Endodermal cell (in vitro differentiated cells): ENCODE measurements around the gene FBLN2. TPM values are rescaled to one million over a fixed set of nuclear protein-coding genes. Genes with fewer than 3 reads are reported as not detected.

Source experiments
- DNase-seq: peaks from one replicate; pipeline ENCODE4 v3.0.0-alpha.2; 2017
- H3K27ac ChIP-seq: 2 replicates; pipeline ENCODE4 v1.5.1; 2013; ENCODE audit warnings: mild to moderate bottlenecking, low read depth, low read length, moderate library complexity
- H3K27me3 ChIP-seq: 2 replicates; pipeline ENCODE4 v1.6.1; 2013; ENCODE audit warnings: mild to moderate bottlenecking, low read length, moderate library complexity; ENCODE audit not compliant: insufficient read depth, control insufficient read depth, poor library complexity, severe bottlenecking
- H3K36me3 ChIP-seq: 2 replicates; pipeline ENCODE4 v1.7.0; 2013; ENCODE audit warnings: mild to moderate bottlenecking, low read length, moderate library complexity; ENCODE audit not compliant: control insufficient read depth, insufficient read depth
- H3K4me1 ChIP-seq: one replicate; pipeline ENCODE4 v1.7.0; 2013; ENCODE audit warnings: low read length; ENCODE audit not compliant: control insufficient read depth, insufficient read depth
- H3K4me3 ChIP-seq: 2 replicates; pipeline ENCODE4 v1.5.1; 2013; ENCODE audit warnings: mild to moderate bottlenecking, low read length, moderate library complexity
- H3K9ac ChIP-seq: 2 replicates; pipeline ENCODE4 v1.6.1; 2013; ENCODE audit warnings: mild to moderate bottlenecking, low read length, moderate library complexity; ENCODE audit not compliant: poor library complexity, severe bottlenecking; ENCODE audit errors: extremely low read depth
- H3K9me3 ChIP-seq: 2 replicates; pipeline ENCODE4 v1.6.1; 2013; ENCODE audit warnings: mild to moderate bottlenecking, low read length, moderate library complexity; ENCODE audit not compliant: control insufficient read depth
- H3K27ac Mint-ChIP-seq: 2 replicates; pipeline ENCODE4 v1.8.0; 2020; ENCODE audit warnings: mixed read lengths
- H3K27me3 Mint-ChIP-seq: 2 replicates; pipeline ENCODE4 v1.8.0; 2021; ENCODE audit warnings: mild to moderate bottlenecking, mixed read lengths; ENCODE audit not compliant: insufficient read depth
- H3K36me3 Mint-ChIP-seq: 2 replicates; pipeline ENCODE4 v1.8.0; 2020; ENCODE audit warnings: low read depth, mixed read lengths
- H3K4me1 Mint-ChIP-seq: 2 replicates; pipeline ENCODE4 v1.8.0; 2020; ENCODE audit warnings: mixed read lengths
- H3K4me3 Mint-ChIP-seq: 2 replicates; pipeline ENCODE4 v1.8.0; 2020; ENCODE audit warnings: mild to moderate bottlenecking, moderate library complexity, mixed read lengths
- H3K9me3 Mint-ChIP-seq: 2 replicates; pipeline ENCODE4 v1.8.0; 2020; ENCODE audit warnings: mild to moderate bottlenecking, mixed read lengths
- CTCF ChIP-seq: fragments of 200-600 bp; sonication (generic); conservative IDR thresholded peaks from 2 replicates; pipeline ENCODE4 v1.5.0; 2021; ENCODE audit warnings: antibody characterized with exemption, mild to moderate bottlenecking
- WGBS, 2 experiments: methylation state at CpG; one replicate each; pipeline versions ENCODE4 v1.1.5 to v1.1.7; 2013; ENCODE audit warnings: missing lambda C conversion rate in 2 of 2, mixed read lengths in 1 of 2; ENCODE audit not compliant: insufficient coverage in 1 of 2, insufficient read length in 1 of 2; 5-methylcytosine and 5-hydroxymethylcytosine counted together
- total RNA-seq, 2 donors: library from RNA; stranded (reverse); fragmentation: NEBNext Ultra II Directional in 1 of 2; extraction: Animal tissue kit (Norgen Biotek cat#: 25700) in 1 of 2; gene quantifications; 2 replicates in 1 of 2; 3 replicates in 1 of 2; pipeline ENCODE4 v1.2.1, GENCODE V29; 2021

FBLN2 gene
- total RNA-seq, 2 donors from 2014 or later: 86.1 to 136 TPM

GRCh38 chr3:13536432-13536831 lies 12.5 kb upstream of the FBLN2 start:
- WGBS, 2 experiments: 90 to 93% methylated on average over 3 of the region's 3 CpGs
- no peak for DNase-seq
- no peaks in the 10 kb centered on the region for H3K36me3 Mint-ChIP-seq
- H3K9ac ChIP-seq: no peak overlapping the region
- H3K4me3 ChIP-seq: no peak overlapping the region
- no peaks in the 10 kb centered on the region for H3K36me3 ChIP-seq
- no peak for TF ChIP-seq CTCF
- H3K4me1 ChIP-seq: no peaks in the 10 kb centered on the region
- no peaks in the 10 kb centered on the region for H3K27me3 ChIP-seq
- no peaks in the 10 kb centered on the region for H3K9me3 Mint-ChIP-seq
- H3K4me3 Mint-ChIP-seq: no peak overlapping the region
- H3K4me1 Mint-ChIP-seq: peaks cover 10% of the 10 kb centered on the region
- H3K27ac Mint-ChIP-seq: no peak overlapping the region
- H3K9me3 ChIP-seq: no peaks in the 10 kb centered on the region
- H3K27ac ChIP-seq: no peak overlapping the region
- peaks cover 4% of the 10 kb centered on the region for H3K27me3 Mint-ChIP-seq

GRCh38 chr3:13536832-13537231 lies 12.1 kb upstream of the FBLN2 start:
- Mint-ChIP-seq H3K4me3 (no peak overlapping the region), H3K36me3 (no peaks in the 10 kb centered on the region), H3K4me1 (peaks cover 10% of the 10 kb centered on the region), H3K27me3 (peaks cover 4% of the 10 kb centered on the region), H3K27ac (no peak overlapping the region), H3K9me3 (no peaks in the 10 kb centered on the region)
- no peaks in the 10 kb centered on the region for H3K4me1 ChIP-seq
- no peak overlapping the region for H3K27ac ChIP-seq
- H3K9ac ChIP-seq: no peak overlapping the region
- H3K36me3 ChIP-seq: no peaks in the 10 kb centered on the region
- 63 to 72% methylated on average over 8 of the region's 8 CpGs for WGBS, 2 experiments
- no peaks in the 10 kb centered on the region for H3K9me3 ChIP-seq
- TF ChIP-seq CTCF: no peak
- no peaks in the 10 kb centered on the region for H3K27me3 ChIP-seq
- no peak for DNase-seq
- no peak overlapping the region for H3K4me3 ChIP-seq

- H3K4me3 Mint-ChIP-seq: no peak overlapping the region
- H3K9ac ChIP-seq: no peak overlapping the region
- H3K27ac Mint-ChIP-seq: no peak overlapping the region
- no peak for TF ChIP-seq CTCF
- H3K27me3 Mint-ChIP-seq: peaks cover 4% of the 10 kb centered on the region
- peaks cover 4% of the 10 kb centered on the region for H3K9me3 ChIP-seq
- no peaks in the 10 kb centered on the region for H3K4me1 ChIP-seq
- H3K9me3 Mint-ChIP-seq: peaks cover 3% of the 10 kb centered on the region
- DNase-seq: no peak
- 92 to 100% methylated on average over 4 to 6 of the region's 6 CpGs for WGBS, 2 experiments
- H3K4me1 Mint-ChIP-seq: peaks cover 10% of the 10 kb centered on the region
- no peaks in the 10 kb centered on the region for H3K36me3 ChIP-seq
- H3K4me3 ChIP-seq: no peak overlapping the region
- no peak overlapping the region for H3K27ac ChIP-seq
- no peaks in the 10 kb centered on the region for H3K27me3 ChIP-seq
- no peaks in the 10 kb centered on the region for H3K36me3 Mint-ChIP-seq
These were observed 11.5 kb upstream of the FBLN2 start for GRCh38 chr3:13537244-13537908.
